ENCODE data around the gene LSP1.

LSP1 gene

DNA sequence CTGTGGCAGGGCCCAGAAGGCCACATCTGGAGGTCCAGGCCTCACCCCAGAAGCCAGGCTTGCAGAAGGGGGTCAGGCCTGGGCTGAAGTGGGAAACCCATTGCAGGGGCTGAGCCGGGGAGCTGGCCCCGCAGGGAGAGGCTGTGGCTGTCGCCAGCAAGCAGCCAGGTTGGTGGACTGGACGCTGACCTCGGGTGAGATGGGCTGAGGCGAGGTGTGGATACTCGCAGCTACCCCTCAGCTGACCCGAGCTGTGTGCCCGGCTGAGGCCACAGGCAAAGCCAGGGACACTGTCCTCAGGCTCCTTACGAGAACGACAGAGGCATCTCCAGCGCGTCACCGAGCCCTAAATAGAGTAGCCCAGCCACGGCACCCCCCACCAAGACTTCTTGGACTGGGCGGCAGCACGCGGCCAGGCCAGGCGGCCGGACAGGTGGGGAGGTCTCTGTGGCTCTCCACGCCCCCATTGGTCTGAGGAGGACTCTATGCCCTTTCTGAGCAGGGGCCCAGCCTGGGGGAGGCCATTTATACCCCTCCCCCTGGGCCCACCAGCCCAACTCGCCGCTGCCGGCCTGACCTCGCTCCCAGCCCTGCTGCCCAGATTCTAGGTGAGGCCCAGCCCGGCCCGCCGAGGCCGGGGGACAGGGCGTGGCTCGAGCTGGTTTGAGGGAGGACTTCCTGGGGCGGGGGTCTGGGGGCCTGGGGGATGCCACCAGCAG, 14.3 kb upstream of the LSP1 start, which contains the start of gene TNNI2:
Gene TNNI2 (plus strand): TSS at position 556 of the 719 bp plus-strand sequence. CDS start 716 bp downstream, outside the sequence.
- DNase-seq (ENCODE audit: low read depth), result no peak
- H3K4me3 ChIP-seq (ENCODE audit: low read depth, low read length), result no peak within 1 kb of the TSS
- TF ChIP-seq MYC (IDR thresholded peaks at IDR 0.05; ENCODE audit: low read depth, low read length) (no peak), POLR2A (IDR thresholded peaks at IDR 0.05; ENCODE audit: extremely low read depth, insufficient read length) (no peak)
- TF ChIP-seq, protein P1, sequence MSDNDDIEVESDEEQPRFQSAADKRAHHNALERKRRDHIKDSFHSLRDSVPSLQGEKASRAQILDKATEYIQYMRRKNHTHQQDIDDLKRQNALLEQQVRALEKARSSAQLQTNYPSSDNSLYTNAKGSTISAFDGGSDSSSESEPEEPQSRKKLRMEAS (IDR thresholded peaks at IDR 0.05; ENCODE audit: low read depth, low read length), result no peak
- TF ChIP-seq, protein P2, sequence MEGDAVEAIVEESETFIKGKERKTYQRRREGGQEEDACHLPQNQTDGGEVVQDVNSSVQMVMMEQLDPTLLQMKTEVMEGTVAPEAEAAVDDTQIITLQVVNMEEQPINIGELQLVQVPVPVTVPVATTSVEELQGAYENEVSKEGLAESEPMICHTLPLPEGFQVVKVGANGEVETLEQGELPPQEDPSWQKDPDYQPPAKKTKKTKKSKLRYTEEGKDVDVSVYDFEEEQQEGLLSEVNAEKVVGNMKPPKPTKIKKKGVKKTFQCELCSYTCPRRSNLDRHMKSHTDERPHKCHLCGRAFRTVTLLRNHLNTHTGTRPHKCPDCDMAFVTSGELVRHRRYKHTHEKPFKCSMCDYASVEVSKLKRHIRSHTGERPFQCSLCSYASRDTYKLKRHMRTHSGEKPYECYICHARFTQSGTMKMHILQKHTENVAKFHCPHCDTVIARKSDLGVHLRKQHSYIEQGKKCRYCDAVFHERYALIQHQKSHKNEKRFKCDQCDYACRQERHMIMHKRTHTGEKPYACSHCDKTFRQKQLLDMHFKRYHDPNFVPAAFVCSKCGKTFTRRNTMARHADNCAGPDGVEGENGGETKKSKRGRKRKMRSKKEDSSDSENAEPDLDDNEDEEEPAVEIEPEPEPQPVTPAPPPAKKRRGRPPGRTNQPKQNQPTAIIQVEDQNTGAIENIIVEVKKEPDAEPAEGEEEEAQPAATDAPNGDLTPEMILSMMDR (IDR thresholded peaks at IDR 0.05; ENCODE audit: low read depth, low read length), result no peak

GRCh38 chr11:1839204-1839923, 13.5 kb upstream of the LSP1 start:
- TF ChIP-seq, protein P2 (IDR thresholded peaks at IDR 0.05; ENCODE audit: low read depth, low read length), result no peak
- no peak for TF ChIP-seq MYC (IDR thresholded peaks at IDR 0.05; ENCODE audit: low read depth, low read length)
- TF ChIP-seq POLR2A (IDR thresholded peaks at IDR 0.05; ENCODE audit: extremely low read depth, insufficient read length), result no peak
- TF ChIP-seq, protein P1 (IDR thresholded peaks at IDR 0.05; ENCODE audit: low read depth, low read length), result no peak
- H3K4me3 ChIP-seq (ENCODE audit: low read depth, low read length), result no peak overlapping the region
- no peak for DNase-seq (ENCODE audit: low read depth)

GRCh38 chr11:1839924-1840779, 12.7 kb upstream of the LSP1 start:
- H3K4me3 ChIP-seq (ENCODE audit: low read depth, low read length), result no peak overlapping the region
- peak; percentile 85 for DNase-seq (ENCODE audit: low read depth)
- TF ChIP-seq, protein P2 (IDR thresholded peaks at IDR 0.05; ENCODE audit: low read depth, low read length), result no peak
- TF ChIP-seq, protein P1 (IDR thresholded peaks at IDR 0.05; ENCODE audit: low read depth, low read length), result no peak
- TF ChIP-seq POLR2A (IDR thresholded peaks at IDR 0.05; ENCODE audit: extremely low read depth, insufficient read length) (no peak), MYC (IDR thresholded peaks at IDR 0.05; ENCODE audit: low read depth, low read length) (no peak)

GRCh38 chr11:1840780-1841480, 12.0 kb upstream of the LSP1 start:
- no peak for TF ChIP-seq MYC (IDR thresholded peaks at IDR 0.05; ENCODE audit: low read depth, low read length)
- no peak for TF ChIP-seq POLR2A (IDR thresholded peaks at IDR 0.05; ENCODE audit: extremely low read depth, insufficient read length)
- TF ChIP-seq, protein P2 (IDR thresholded peaks at IDR 0.05; ENCODE audit: low read depth, low read length), result no peak
- TF ChIP-seq, protein P1 (IDR thresholded peaks at IDR 0.05; ENCODE audit: low read depth, low read length), result no peak
- DNase-seq (ENCODE audit: low read depth), result no peak
- no peak overlapping the region for H3K4me3 ChIP-seq (ENCODE audit: low read depth, low read length)

Data from NB4 (cell line).